NCI-H2196 (cell line): ENCODE data around the gene PMS1.
"Not testable (repeated sequence)": the region's sequence is repeated elsewhere in the genome, so short reads cannot be mapped to it uniquely, and the experiment has no call there.

Experiments used
- DNase-seq: peaks from one replicate; lab custom pipeline; 2025; ENCODE audit not compliant: unreplicated experiment; lab: John Stamatoyannopoulos, UW

The PMS1 gene

DNA sequence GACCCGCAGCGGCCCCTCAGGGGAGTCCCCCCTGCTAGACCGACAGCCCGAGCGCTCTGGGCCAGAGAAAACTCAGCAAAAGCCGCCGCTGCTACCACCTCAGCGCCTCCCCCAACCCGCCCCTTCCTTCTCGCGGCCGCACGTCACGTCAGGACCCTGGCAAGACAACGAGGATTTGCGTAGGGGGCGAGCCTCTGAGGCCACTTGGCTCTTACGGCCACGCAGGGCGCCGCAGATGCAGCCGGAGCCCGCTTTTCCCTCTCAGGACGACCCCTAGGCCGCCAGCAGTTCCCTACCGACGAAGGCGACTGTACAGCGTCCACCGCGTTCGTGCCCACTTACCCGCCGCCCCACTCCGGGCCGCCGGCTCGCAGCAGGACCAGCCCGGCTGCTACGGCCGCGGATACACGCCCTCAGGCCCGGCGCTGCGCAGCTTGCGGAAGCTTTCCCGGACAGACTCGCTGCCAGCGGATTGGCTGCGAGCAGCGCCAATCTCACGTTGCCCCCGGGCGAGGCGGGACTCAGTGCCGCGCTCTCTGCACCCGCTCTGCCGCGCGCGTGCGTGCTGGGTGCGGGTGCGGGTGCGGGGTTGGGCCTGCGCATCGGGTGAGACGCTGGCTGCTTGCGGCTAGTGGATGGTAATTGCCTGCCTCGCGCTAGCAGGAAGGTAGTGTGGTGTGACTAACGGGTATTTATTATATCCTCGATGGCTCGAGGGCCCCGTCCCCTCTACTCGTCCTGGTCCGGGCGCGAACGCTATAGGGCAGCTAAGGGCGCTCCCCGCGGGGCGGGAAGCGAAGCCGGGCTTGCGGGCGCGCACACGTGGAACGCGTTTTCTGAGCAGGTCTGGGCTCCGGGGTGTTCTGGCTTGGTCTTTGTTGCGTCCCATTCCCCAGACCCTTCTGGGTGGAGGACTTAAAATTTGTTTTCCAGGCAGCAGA lies at the start of gene PMS1, which contains the start of gene ORMDL1:
Gene PMS1, plus strand, starts transcription at position 524 of the 941 bp plus-strand sequence. CDS start 7,360 bp downstream, outside the sequence.
Gene ORMDL1, minus strand, starts transcription at position 413 of the 941 bp plus-strand sequence. CDS start 1,744 bp downstream, outside the sequence.
- DNase-seq: peak; percentile 96

DNA sequence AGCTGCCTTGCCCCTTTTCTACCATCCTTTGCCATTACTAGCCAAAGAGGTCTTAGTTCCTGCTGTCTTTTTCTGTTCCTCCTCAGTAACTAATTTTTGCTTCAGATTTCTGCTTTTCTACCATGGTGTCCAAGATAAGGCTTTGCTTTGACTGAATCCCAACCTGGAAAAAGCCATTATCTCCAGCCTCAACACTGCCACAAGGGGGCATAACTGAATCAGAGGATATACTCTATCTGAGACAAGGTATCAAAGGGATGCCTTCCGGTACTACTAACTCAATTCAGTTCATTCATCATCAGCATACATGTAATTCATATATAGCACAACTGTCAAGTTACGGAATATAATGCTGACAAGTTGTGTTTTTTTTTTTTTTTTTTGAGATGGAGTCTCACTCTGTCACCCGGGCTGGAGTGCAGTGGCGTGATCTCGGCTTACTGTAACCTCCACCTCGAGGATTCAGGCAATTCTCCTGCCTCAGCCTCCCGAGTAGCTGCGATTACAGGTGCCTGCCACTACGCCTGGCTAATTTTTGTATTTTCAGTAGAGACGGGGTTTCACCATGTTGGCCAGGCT lies 33.1 kb upstream of the PMS1 start:
- peak; percentile 32 for DNase-seq

DNA sequence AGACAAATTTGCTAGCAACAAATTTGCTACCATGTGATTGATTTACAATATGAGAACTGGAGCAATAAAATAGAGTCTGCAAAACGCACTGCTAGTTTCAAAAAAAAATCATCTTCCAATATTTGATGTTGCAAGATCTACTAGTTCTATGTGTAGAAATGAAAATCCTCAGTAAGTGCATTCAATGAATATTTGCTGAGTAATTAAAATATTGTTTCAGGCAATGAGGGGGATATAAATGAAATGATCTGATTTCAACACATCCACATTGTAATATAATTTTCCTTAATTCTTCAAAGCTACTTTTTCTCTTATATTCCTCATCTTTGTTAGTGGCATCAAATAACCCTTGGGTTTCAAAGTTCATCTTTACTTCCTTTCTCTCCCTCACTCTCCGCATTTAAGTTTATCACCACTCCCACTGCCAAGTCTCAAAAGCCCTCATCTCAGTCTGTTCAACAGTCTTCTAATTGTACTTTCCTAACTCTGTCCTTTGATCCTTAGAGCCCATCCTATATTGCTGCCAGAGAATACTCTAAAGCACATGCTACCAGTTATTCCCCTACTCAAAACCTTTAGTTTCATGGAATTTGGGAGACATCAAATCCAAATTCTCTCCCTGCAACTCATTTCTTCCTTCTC lies 27.8 kb upstream of the PMS1 start:
- no peak for DNase-seq

- not testable (repeated sequence) for DNase-seq
Observed at GRCh38 chr2:189760154-189760553, 24.1 kb upstream of the PMS1 start.

GRCh38 chr2:189762229-189762550 lies 22.1 kb upstream of the PMS1 start:
- no peak for DNase-seq

DNA sequence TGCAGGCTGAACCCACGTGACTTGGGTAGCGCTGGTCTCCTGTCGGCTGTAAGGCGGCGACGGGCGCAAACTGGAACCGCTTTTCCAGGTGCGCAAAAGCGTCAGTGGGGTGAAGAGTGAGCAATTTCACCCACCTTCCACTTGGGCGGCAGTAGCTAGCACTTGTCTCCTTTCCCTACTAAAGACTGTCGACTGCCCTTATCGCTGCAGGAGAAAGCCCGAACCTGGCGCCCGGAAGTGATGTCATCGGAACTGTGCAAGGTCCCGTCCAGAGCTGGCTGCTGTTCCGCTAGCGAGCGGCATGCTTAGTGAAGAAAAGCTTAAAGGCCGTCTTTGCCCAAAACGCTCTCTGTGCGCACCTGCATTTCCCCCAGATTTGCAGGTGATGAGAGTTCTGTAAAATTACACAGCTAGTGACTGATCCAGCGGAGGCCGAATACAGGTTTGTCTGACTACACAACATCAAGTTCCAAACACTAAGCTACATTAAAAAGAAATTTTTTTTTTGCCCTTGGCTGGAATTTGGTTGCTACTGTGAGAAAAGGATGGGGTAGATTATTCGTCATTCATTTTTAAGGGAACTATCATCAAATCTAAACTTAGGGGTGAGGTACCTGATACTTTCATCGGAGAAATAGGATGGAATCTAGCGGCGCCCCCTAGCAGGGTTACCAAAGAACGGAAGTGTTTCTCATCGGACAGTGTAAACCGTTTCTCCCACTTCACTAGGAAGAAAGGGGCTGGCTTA lies 21.5 kb upstream of the PMS1 start, which contains the start of gene OSGEPL1:
Gene OSGEPL1, minus strand, starts transcription at position 242 of the 748 bp plus-strand sequence. CDS start 1,152 bp downstream, outside the sequence.
- peak; percentile 94 for DNase-seq

DNA sequence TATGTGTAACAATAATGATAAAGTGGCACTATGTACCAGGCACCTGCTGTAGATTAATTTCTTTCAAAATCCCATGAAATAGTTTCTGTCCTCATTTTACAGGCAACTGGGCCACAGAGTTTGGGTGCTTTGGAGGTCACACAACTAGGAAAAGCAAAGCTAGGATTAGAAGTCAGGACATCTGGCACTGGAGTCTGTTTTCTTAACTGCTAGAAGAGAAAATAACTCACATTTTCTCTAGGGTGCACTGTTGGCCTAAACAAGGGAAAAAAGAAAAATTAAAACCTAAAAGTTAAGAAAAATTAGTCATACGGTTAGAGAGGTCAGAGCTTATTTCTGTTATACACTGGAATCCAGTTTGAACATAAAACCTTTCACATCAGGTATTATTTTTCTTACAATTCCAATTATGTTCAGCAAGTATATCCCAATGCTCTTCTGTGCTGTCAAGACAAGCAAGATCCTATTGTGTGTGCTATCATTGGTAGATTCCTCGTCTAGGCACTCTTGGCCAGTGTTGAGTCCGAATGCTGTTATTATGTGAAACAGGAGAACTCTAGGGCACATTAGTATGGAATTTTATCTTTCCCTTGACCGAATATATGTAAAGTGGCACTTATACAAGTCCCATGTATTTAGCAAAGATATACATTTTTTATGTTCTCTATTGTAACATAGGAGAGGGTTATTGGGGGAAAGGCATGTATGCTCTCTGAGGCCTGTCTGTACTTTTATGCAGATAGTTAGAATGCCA lies 20.2 kb upstream of the PMS1 start:
- DNase-seq: no peak

DNA sequence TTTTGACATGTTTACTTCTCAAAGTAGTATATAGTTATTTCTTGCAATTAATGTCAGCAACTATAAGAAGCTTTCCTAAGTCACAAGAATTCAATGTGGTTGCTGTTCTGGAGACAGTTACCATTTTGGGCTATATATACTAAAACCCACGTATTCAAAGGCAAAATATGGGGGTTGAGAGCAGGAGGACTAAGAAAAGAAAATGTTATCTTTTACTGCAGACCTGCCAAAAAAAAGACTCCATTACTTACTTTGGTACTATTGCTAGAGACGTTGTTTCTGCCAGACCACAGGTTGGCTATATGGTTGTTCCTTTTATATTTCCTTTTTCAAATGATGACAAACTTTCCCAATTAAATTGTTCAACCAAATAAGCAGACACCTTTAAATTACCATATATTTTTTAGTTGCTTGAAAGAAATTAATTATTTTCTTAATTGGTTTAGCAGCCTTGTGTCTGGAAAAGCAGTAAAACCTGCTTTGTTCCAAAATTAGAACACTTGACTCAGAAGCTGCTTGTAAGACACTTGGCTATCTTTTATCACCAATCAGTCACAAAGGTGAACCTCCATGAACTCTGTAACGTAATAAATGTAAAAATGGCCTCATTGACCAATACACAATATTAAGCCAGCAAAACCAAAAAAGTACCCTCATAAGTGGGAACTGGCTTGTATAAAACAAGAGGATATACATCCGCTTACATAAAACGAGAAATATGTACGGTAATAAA lies 13.5 kb upstream of the PMS1 start:
- no peak for DNase-seq

- DNase-seq: no peak
Observed at GRCh38 chr2:189772212-189772611, 12.0 kb upstream of the PMS1 start.

DNA sequence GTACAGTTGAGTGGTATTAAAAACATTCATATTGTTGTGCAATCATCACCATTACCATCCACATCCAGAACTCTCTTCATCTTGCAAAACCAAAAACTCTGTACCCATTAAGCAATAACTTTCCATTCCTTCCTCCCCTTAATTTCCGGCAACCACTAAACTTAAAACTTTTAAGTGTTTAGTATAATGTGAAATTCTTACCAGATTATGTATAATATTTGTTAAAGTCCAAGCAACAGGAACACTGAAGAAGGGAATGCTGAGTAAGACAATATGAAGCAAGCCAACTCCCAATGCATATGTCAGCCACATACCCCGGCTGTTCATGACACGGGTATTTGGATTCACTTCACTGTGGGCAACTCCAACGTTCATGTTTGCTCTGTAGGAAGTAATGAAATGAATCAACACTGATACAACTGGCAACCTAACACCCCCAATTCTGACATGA lies 2.0 kb upstream of the PMS1 start:
- DNase-seq: no peak

DNA sequence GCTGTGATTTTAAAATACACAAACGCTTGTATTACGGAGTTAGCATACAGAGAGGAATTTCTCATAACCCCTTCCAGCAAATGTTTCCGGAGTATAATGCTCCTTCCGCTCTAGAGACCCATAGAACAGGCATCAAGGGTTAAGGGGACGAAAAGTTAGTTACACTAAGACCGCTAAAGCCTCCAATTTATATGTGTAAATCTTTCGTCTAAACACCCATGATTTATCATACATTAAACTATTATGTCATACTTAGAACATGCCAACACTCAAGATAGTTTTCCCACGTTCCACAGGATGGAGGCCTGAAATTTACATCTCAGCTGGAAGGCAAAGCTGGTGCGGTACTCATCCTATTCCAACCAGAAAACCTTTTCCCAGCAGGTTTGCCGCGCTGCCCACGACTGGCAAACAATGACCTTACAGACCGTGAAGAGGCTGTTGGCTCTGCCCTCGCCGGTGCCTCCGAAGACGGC lies 761 bp upstream of the PMS1 start:
- no peak for DNase-seq

DNA sequence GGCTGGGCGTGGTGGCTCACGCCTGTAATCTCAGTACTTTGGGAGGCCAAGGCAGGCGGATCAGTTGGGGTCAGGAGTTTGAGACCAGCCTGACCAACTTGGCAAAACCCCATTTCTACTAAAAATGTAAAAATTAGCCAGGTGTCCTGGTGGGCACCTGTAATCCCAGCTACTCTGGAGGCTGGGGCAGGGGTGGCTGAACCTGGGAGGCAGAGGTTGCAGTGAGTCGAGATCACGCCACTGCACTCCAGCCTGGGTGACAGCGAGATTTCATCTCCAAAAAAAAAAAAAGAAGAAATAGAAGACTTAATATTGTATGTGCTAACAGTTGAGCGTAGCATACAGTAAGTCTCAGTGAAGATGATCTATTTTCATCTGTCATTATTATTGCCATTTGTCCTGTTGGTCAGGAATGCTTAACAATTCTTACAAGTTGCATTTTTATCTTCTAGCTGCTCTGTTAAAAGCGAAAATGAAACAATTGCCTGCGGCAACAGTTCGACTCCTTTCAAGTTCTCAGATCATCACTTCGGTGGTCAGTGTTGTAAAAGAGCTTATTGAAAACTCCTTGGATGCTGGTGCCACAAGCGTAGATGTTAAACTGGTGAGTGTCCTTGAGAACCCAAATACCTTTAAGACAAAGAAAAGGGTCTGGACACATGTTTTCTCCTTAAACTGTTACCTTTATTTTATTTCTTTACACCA lies 7.2 kb downstream of the PMS1 start:
- DNase-seq: no peak

DNA sequence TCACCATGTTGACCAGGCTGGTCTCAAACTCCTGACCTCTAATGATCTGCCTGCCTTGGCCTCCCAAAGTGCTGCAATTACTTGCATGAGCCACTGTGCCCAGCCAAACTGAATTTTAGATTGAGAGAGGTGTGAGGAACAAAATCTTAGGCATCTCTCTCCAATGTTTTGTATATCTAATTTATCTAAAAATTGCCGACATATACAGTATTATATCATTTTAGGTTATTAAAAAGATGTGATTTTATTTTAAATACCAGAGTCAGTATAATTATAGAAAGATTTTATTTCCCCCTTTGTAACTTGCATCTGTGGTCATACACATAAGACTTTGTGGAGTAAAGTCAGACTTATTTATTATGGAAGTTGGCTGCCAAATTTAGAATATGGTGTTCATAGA lies 10.1 kb downstream of the PMS1 start:
- no peak for DNase-seq

GRCh38 chr2:189797902-189798301 lies 13.7 kb downstream of the PMS1 start:
- no peak for DNase-seq

DNA sequence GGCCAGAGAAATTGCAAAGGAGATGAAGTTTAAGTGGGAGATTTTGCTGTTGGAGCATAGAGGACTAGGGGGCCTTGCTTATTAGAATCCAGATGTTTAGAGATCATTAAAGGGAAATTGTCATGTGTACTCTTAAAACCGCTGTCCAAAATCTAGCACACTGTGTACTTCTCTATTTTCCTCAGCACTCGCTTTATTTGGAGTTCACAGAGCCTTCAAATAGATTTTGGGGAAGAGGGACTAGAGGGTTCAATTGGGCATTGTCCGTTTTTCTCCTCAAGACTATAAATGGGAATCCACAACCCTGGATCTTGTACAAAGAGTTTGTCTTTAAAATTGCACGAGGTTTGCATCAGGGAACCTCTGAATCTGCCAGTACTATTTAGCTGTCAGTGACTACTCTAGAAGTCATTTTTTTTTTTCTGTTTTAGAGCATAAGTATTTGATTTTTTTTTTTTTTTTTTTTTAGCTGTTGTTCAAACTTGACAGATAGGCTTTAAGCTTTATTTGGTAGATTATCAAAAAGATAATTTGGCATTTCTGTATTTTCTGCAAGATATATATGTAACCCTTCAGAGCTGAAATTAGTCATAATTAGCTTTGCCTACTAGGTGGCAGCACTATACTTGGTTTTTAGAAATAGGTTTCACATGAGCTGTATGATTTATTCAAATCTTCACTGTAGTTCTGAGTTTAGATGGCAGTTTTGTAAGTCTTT lies 14.2 kb downstream of the PMS1 start:
- DNase-seq: peak; percentile 18

DNA sequence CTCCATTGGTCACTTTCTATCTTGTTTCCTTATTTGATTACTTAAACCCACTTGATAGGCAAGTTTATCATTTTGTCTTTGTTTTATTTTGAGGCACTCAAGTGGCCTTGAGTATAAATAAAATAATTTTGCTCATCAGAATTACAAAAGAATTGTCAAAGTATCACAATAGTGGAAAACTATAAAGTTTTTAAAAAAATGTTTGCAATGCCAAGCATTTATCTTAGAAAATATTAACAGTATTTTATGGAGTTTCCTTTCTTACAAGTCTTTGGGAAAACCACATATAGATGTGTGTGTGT lies 14.7 kb downstream of the PMS1 start:
- no peak for DNase-seq

DNA sequence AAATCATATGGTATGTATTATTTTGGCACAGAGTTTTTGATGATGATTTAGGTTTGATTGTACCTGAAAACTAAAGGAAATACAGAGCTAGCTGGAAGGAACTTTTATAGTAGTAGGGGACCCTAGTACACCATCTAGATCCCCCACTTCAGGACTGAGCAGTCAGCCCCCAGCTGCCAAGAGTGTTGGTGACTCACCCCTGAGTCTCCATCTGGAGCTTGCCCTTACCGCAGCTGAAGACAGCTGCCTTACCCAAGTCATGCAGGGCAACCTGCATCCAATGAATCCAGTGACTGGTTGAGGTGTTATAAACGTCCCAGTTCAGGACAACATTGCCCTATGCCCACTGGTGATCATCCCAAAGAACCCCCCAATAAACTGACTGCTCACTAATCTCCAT lies 15.3 kb downstream of the PMS1 start:
- no peak for DNase-seq

- no peak for DNase-seq
Observed at GRCh38 chr2:189802396-189802912, 18.2 kb downstream of the PMS1 start.
